ENCODE results near the gene G6PC1. TPM values are rescaled to one million over a fixed set of nuclear protein-coding genes. Genes with fewer than 3 reads are reported as not detected.

G6PC1 gene
- total and polyA plus RNA-seq, 2 of the 13 experiments (the other 11 are each of a cell fraction or from before 2014, with no cell fraction given), result 1.7 to 37.9 TPM

- no peak for TF ChIP-seq ZNF619 (CRISPR knock-in tag; IDR thresholded peaks at IDR 0.05)
Observed at GRCh38 chr17:42853004-42853403, 47.6 kb upstream of the G6PC1 start (continued).

- Histone ChIP-seq H3K36me3 (replicated peaks in 1 of 2; ENCODE audit: control insufficient read depth in 1 of 2, insufficient read depth in 2 of 2, low read length in 2 of 2) (no peaks in the 10 kb centered on the region; a peak in 1 of 5 replicates), H3K27ac (ENCODE audit: extremely low read length, insufficient read depth, low read length) (peak overlapping the region; percentile 77), H4K20me1 (ENCODE audit: insufficient read depth, low read length) (no peaks in the 10 kb centered on the region), H3K9me3 (ENCODE audit: low read length) (no peaks in the 10 kb centered on the region), H3K9ac (ENCODE audit: insufficient read depth, low read depth, low read length) (peak overlapping the region; percentile 32), H3K4me1 (ENCODE audit: insufficient read depth, low read length) (peaks cover 76% of the 10 kb centered on the region), H3K79me2 (ENCODE audit: insufficient read depth, low read length) (peaks cover 10% of the 10 kb centered on the region), H3K27me3 (ENCODE audit: control insufficient read depth in 1 of 2, insufficient read depth in 2 of 2, low read length in 2 of 2) (no peaks in the 10 kb centered on the region), H2AFZ (ENCODE audit: low read length) (no peak overlapping the region), H3K4me2 (ENCODE audit: low read depth, low read length) (peak overlapping the region; percentile 80), H3K4me3 (replicated peaks in 1 of 3; ENCODE audit: insufficient read depth in 1 of 3, low read depth in 2 of 3, low read length in 3 of 3) (peak overlapping the region; percentile 52 to 71 (median 53); a peak in 4 of 6 replicates)
- DNase-seq (ENCODE audit: low spot score) (no peak), FAIRE-seq (no peak), ATAC-seq (peak; percentile 9)
- CTCF ChIA-PET (ENCODE audit: low intra/inter-chr PET ratio, low total read pairs), result no interaction called here
- POLR2A ChIA-PET, result interaction anchor here (1.1 to 4.1 kb wide), 8 partner anchors 8 to 80 kb away, joined by 3 to 36 read pairs (median 10); partner anchors contain the start of genes AOC2 and VPS25
- in situ Hi-C loops (cut with HindIII; ENCODE audit: extremely low pct_ligation_motif_present, low pct_unique_long_range_greater_than_20kb) (no loop called here), intact Hi-C loops (cut with micrococcal nuclease; ENCODE audit: unreplicated experiment) (loop anchor here (2.0 kb wide), 1 partner anchor 13 kb away; no protein-coding TSS in a partner anchor)
- 29% methylated on average over 5 of the region's 5 CpGs for WGBS (ENCODE audit: low lambda C conversion rate)
- no TSS peak for BruUV-seq (replicated peaks)
- TF ChIP-seq ZNF83 (CRISPR knock-in tag; IDR thresholded peaks at IDR 0.05; ENCODE audit: borderline replicate concordance) (0 out of 2 replicates have a peak, but pooled peaks have one; percentile 15), ZBTB49 (CRISPR knock-in tag; IDR thresholded peaks at IDR 0.05; ENCODE audit: borderline replicate concordance) (no peak), MEIS2 (CRISPR knock-in tag; IDR thresholded peaks at IDR 0.05) (0 out of 2 replicates have a peak, but pooled peaks have one; percentile 32), DBP (CRISPR knock-in tag; IDR thresholded peaks at IDR 0.05; ENCODE audit: not compliant biosample characterization) (no peak), PHF20 (CRISPR knock-in tag; IDR thresholded peaks at IDR 0.05) (peak; percentile 43; the same call in 1 of the 2 replicates), TIGD3 (CRISPR knock-in tag; IDR thresholded peaks at IDR 0.05; ENCODE audit: borderline replicate concordance) (peak; percentile 80; the same call in 1 of the 2 replicates), ZNF512B (CRISPR knock-in tag; IDR thresholded peaks at IDR 0.05; ENCODE audit: borderline replicate concordance) (peak; percentile 67; the same call in 1 of the 2 replicates), ZNF468 (CRISPR knock-in tag; IDR thresholded peaks at IDR 0.05) (0 out of 2 replicates have a peak, but pooled peaks have one; percentile 16), SIN3A (IDR thresholded peaks at IDR 0.05; ENCODE audit: borderline replicate concordance, low read depth, low read length) (peak; percentile 8; the same call in 1 of the 2 replicates)
Observed at GRCh38 chr17:42853597-42853967, 47.0 kb upstream of the G6PC1 start.

Measured in HepG2 (cell line).